GM19099 (cell line): ENCODE measurements around the gene DCP1A.

ENCODE experiments used
- POLR2A ChIP-seq: IDR thresholded peaks from 3 replicates; pipeline ENCODE4 v1.6.1; 2011; ENCODE audit warnings: low read depth; ENCODE audit not compliant: insufficient read length; ENCODE audit errors: extremely low read depth

The DCP1A gene

GRCh38 chr3:53257465-53257864, 89.9 kb downstream of the DCP1A start:
- TF ChIP-seq POLR2A: no peak

GRCh38 chr3:53256704-53257055, 90.7 kb downstream of the DCP1A start:
- TF ChIP-seq POLR2A: no peak

GRCh38 chr3:53255775-53256703, 91.3 kb downstream of the DCP1A start, which contains the start of gene TKT:
TSS of gene TKT (minus strand) at chr3:53256022. CDS start at chr3:53255942, 80 bp downstream.
- TF ChIP-seq POLR2A: peak; percentile 86

- TF ChIP-seq POLR2A: no peak
Measured at GRCh38 chr3:53255423-53255774, 91.9 kb downstream of the DCP1A start.

GRCh38 chr3:53254509-53255422, 92.6 kb downstream of the DCP1A start:
- no peak for TF ChIP-seq POLR2A

GRCh38 chr3:53253707-53254508, 93.4 kb downstream of the DCP1A start:
- TF ChIP-seq POLR2A: no peak

GRCh38 chr3:53252096-53252946, 95.0 kb downstream of the DCP1A start:
- TF ChIP-seq POLR2A: no peak

GRCh38 chr3:53250881-53251605, 96.3 kb downstream of the DCP1A start:
- no peak for TF ChIP-seq POLR2A

GRCh38 chr3:53250453-53250852, 96.9 kb downstream of the DCP1A start:
- no peak for TF ChIP-seq POLR2A

- TF ChIP-seq POLR2A: no peak
Measured at GRCh38 chr3:53248161-53248560, 99.2 kb downstream of the DCP1A start.

- no peak for TF ChIP-seq POLR2A
Measured at GRCh38 chr3:53247619-53248018, 99.7 kb downstream of the DCP1A start.

- no peak for TF ChIP-seq POLR2A
Measured at GRCh38 chr3:53244271-53244670, 103.1 kb downstream of the DCP1A start.

GRCh38 chr3:53243785-53244184, 103.6 kb downstream of the DCP1A start:
- TF ChIP-seq POLR2A: no peak
